Stimulated activated naive CD8-positive, alpha-beta T cell treated with anti-CD3 and anti-CD28 coated beads, Interleukin-15, amount 100 ng/mL, for 72 hours (primary cell): ENCODE data around the gene JUNB.
A peak's percentile ranks its signal among the peaks of the same experiment; 100 is the strongest.
"Not testable (repeated sequence)": the region's sequence is repeated elsewhere in the genome, so short reads cannot be mapped to it uniquely, and the experiment has no call there.

Experiments used
- ATAC-seq: fragments of 150-1000 bp; cut with Tn5 transposase; 2 replicates; pipeline ENCODE4 v1.10.0; 2021; ENCODE audit warnings: mild to moderate bottlenecking, moderate library complexity
- DNase-seq, 2 donors: peaks; one replicate each; pipeline ENCODE4 v3.0.0; 2021 to 2022
- H3K27ac Mint-ChIP-seq, 2 donors: one replicate each; pipeline ENCODE4 v1.8.0; 2022; ENCODE audit warnings: mild to moderate bottlenecking in 2 of 2, mixed read lengths in 2 of 2, moderate library complexity in 2 of 2
- H3K27me3 Mint-ChIP-seq: one replicate; pipeline ENCODE4 v1.8.0; 2022; ENCODE audit warnings: mixed read lengths
- H3K4me1 Mint-ChIP-seq: one replicate; pipeline ENCODE4 v1.8.0; 2022; ENCODE audit warnings: mild to moderate bottlenecking, mixed read lengths
- H3K4me3 Mint-ChIP-seq, 2 donors: one replicate each; pipeline ENCODE4 v1.8.0; 2022; ENCODE audit warnings: mild to moderate bottlenecking in 2 of 2, mixed read lengths in 2 of 2, moderate library complexity in 1 of 2
- H3K9me3 Mint-ChIP-seq, 2 donors: one replicate each; pipeline ENCODE4 v1.8.0; 2022; ENCODE audit warnings: mixed read lengths in 2 of 2

Gene JUNB

GRCh38 chr19:12802267-12803106 is 11.2 kb downstream of the JUNB start:
- H3K27me3 Mint-ChIP-seq = no peaks in the 10 kb centered on the region
- DNase-seq = no peak
- peak overlapping the region; percentile 87 to 92 for H3K4me3 Mint-ChIP-seq

GRCh38 chr19:12804051-12804450 is 12.8 kb downstream of the JUNB start:
- no peak for ATAC-seq
- Mint-ChIP-seq H3K27me3 (no peaks in the 10 kb centered on the region), H3K27ac (no peak overlapping the region), H3K4me3 (no peak overlapping the region), H3K4me1 (peaks cover 52% of the 10 kb centered on the region), H3K9me3 (no peaks in the 10 kb centered on the region)
- DNase-seq = no peak

More at GRCh38 chr19:12802267-12803106, 11.2 kb downstream of the JUNB start:
- peaks cover 48% of the 10 kb centered on the region for H3K4me1 Mint-ChIP-seq
- H3K27ac Mint-ChIP-seq = peak overlapping the region; percentile 12 to 88
- ATAC-seq = no peak
- no peaks in the 10 kb centered on the region for H3K9me3 Mint-ChIP-seq

GRCh38 chr19:12806242-12807081 is 15.2 kb downstream of the JUNB start, which contains the start of gene RNASEH2A:
Gene RNASEH2A (plus strand): TSS chr19:12806584. CDS start chr19:12806674, 90 bp downstream.
- peak within 1 kb of the TSS; percentile 94 to 96 for H3K27ac Mint-ChIP-seq
- peak; percentile 90 for ATAC-seq
- peak; percentile 87 to 90 for DNase-seq
- no peaks in the 10 kb centered on the region for H3K27me3 Mint-ChIP-seq
- no peaks in the 10 kb centered on the region for H3K9me3 Mint-ChIP-seq
- peak within 1 kb of the TSS; percentile 89 to 99 for H3K4me3 Mint-ChIP-seq
- peaks cover 34% of the 10 kb centered on the region for H3K4me1 Mint-ChIP-seq

GRCh38 chr19:12815088-12815487 is 23.8 kb downstream of the JUNB start:
- Mint-ChIP-seq H3K4me1 (no peaks in the 10 kb centered on the region), H3K27me3 (no peaks in the 10 kb centered on the region), H3K27ac (no peak overlapping the region), H3K9me3 (no peaks in the 10 kb centered on the region), H3K4me3 (no peak overlapping the region)
- DNase-seq (no peak), ATAC-seq (no peak)

GRCh38 chr19:12817188-12817587 is 25.9 kb downstream of the JUNB start:
- H3K4me1 Mint-ChIP-seq, H3K27ac Mint-ChIP-seq, H3K9me3 Mint-ChIP-seq, ATAC-seq, H3K27me3 Mint-ChIP-seq, H3K4me3 Mint-ChIP-seq, DNase-seq: not testable (repeated sequence)

DNA sequence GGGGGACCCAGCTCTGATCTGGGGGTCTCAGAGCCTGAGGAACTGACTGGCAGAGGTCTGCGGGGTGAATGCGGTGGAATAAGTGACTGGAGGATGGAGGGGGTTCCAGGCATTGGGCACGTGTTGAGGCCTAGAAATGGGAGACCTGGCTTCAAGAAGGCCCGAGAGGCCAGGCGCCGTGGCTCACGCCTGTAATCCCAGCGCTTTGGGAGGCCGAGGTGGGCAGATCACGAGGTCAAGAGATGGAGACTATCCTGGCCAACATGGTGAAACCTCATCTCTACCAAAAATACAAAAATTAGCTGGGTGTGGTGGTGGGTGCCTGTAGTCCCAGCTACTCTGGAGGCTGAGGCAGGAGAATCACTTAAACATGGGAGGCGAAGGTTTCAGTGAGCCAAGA is 26.5 kb downstream of the JUNB start:
- H3K27ac Mint-ChIP-seq, H3K4me3 Mint-ChIP-seq, H3K9me3 Mint-ChIP-seq, H3K27me3 Mint-ChIP-seq, ATAC-seq, DNase-seq, H3K4me1 Mint-ChIP-seq: not testable (repeated sequence)

DNA sequence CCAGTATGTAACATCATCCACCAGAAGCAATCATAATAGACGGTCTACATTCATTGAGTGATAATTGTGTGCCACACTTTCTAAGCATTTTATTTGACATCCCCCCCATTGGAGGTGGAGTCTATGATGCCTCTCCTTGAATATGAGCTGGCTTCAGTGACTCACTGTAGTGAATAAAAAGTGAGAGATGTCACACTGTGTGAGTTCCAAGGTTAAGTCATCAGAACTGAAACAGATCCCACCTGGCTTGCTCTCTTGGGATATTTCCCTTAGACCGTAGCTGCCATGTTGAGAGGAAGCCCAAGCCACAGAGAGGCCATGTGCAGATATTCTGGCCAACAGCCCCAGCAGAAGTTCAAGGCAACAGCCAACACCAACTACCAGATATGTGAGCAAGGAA is 30.5 kb downstream of the JUNB start:
- peaks cover 0 to 4% of the 10 kb centered on the region in 2 donors for H3K9me3 Mint-ChIP-seq
- ATAC-seq (no peak), DNase-seq (no peak)
- no peak overlapping the region for H3K4me3 Mint-ChIP-seq
- H3K4me1 Mint-ChIP-seq = peaks cover 11% of the 10 kb centered on the region
- H3K27me3 Mint-ChIP-seq = peaks cover 22% of the 10 kb centered on the region
- no peak overlapping the region for H3K27ac Mint-ChIP-seq

DNA sequence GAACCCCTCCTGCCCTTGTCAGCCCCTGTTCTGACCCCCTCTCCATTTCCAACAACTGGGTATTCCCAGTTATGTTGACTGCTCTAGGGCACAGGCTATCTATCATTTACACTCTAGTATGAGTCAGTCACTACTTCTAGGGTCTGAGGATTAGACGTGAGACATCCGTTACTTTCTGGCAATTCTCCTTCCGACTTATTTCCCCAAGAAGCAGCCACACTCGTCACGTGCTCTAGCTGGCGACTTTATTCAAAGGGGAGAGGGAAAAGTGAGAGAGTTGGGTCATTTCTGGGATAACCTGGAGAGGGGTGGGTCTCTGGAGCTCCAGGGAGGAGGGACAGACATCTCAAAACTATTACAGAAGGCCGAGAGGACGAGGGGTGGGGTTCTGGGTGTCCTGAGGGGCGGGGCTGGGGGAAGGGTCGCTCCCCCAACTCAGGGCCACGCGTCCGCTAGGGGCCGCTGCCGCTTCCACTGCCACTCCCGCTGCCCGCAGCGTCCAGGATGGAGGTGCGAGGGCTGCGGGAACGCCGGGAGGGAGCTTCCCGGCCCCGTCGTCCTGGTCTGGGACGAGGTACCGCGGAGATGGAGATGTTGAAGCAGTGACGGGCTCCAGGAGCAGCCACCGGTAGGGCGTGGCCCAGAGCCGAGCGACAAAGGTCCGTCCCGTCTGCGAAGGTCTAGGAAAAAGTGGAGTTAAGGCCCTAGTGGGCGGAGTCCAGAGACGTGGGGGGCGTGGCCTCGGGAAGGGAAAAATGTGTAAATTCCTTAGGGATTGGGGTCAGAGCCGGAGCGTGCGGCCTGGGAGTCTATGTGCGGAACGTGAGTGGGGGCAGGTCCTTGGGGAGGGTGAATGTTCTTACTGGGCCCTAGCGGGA is 34.2 kb downstream of the JUNB start:
- H3K27ac Mint-ChIP-seq = no peak overlapping the region
- peaks cover 0 to 4% of the 10 kb centered on the region in 2 donors for H3K9me3 Mint-ChIP-seq
- peaks cover 17% of the 10 kb centered on the region for H3K4me1 Mint-ChIP-seq
- H3K27me3 Mint-ChIP-seq = peaks cover 60% of the 10 kb centered on the region
- H3K4me3 Mint-ChIP-seq = peak overlapping the region; percentile 24 to 65
- DNase-seq = no peak
- ATAC-seq = peak; percentile 48

- Mint-ChIP-seq H3K4me1 (peaks cover 30% of the 10 kb centered on the region), H3K9me3 (peaks cover 0 to 4% of the 10 kb centered on the region in 2 donors), H3K27me3 (peaks cover 90% of the 10 kb centered on the region), H3K27ac (no peak overlapping the region), H3K4me3 (no peak overlapping the region)
- ATAC-seq (peak; percentile 70), DNase-seq (peak in 1 of 2 donors; percentile 42)
Observed at GRCh38 chr19:12828494-12828893, 37.2 kb downstream of the JUNB start.

GRCh38 chr19:12833418-12833737 is 42.1 kb downstream of the JUNB start:
- no peak for ATAC-seq
- no peak for DNase-seq
- Mint-ChIP-seq H3K9me3 (peaks cover 0 to 4% of the 10 kb centered on the region in 2 donors), H3K4me3 (peak overlapping the region; percentile 27 to 46), H3K27ac (no peak overlapping the region), H3K27me3 (peaks cover 95% of the 10 kb centered on the region), H3K4me1 (peaks cover 39% of the 10 kb centered on the region)

DNA sequence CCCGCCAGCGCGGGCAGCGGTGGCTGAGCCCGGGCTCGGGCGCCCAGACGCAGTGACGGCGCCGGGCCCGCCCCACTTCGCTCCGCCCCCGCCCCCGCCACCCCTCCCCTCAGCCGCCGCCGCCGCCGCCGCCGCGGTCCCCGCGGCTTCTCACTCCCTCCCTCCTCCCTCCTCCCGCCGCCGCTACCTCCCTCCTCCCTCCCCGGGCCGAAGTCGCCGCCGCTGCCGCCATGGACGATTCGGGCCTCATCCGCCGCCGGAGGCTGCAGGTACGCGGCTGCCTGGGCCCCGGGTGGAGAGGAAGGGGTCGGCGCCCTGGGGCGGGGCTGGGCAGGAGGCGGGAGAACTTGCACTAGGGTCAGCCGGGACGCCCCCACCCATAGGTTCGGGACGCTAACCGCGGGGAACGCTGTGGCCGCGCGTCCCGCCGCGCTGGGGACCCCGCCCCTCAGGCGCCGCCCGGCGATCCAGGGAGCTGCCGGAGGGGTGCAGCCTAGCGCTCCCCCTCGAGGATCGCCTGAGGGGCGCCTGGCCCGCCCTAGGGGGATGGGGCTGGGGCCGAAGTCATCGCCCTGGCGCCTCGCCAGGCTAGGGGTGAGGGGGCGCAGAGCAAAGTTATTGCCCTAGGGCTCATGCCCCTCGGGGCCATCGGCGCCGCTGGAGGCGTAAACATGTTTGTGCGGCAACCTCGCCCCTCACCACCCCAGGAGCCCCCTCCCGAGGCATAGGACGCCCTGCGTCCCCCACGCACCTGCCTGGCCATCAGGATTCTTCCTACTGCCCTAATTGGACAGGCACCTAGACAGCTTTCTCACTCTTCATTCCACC is 42.7 kb downstream of the JUNB start:
- Mint-ChIP-seq H3K27ac (no peak overlapping the region), H3K9me3 (peaks cover 0 to 4% of the 10 kb centered on the region in 2 donors), H3K4me1 (peaks cover 41% of the 10 kb centered on the region), H3K27me3 (peaks cover 95% of the 10 kb centered on the region), H3K4me3 (peak overlapping the region; percentile 42 to 63)
- ATAC-seq (no peak), DNase-seq (peak in 1 of 2 donors; percentile 43)

DNA sequence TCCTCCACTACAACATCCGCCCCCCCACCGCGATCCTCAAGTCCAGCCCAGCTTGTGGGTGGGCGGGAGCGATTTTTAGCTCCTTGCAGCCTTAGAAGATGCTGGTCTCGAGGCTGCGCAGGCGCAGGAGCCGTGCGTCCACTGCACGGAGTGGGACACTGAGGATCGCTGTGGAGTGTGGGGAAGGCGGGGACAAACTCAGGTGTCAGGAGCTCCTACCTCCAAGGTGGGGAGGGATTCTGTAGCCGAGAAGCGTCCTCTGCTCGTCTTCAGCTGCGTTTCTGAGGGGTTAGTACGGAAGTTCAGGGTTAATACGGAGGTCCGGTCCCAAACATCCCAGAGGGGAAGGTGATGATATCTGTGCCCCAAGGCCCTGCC is 43.3 kb downstream of the JUNB start, which contains the start of gene RTBDN:
Gene RTBDN (minus strand): TSS at position 14 of the 378 bp plus-strand sequence. CDS start 4,600 bp downstream, outside the sequence.
- no peak within 1 kb of the TSS for H3K27ac Mint-ChIP-seq
- DNase-seq (no peak), ATAC-seq (no peak)
- H3K27me3 Mint-ChIP-seq = peaks cover 95% of the 10 kb centered on the region
- peaks cover 47% of the 10 kb centered on the region for H3K4me1 Mint-ChIP-seq
- H3K4me3 Mint-ChIP-seq = peak within 1 kb of the TSS; percentile 46 to 63
- peaks cover 0 to 4% of the 10 kb centered on the region in 2 donors for H3K9me3 Mint-ChIP-seq

DNA sequence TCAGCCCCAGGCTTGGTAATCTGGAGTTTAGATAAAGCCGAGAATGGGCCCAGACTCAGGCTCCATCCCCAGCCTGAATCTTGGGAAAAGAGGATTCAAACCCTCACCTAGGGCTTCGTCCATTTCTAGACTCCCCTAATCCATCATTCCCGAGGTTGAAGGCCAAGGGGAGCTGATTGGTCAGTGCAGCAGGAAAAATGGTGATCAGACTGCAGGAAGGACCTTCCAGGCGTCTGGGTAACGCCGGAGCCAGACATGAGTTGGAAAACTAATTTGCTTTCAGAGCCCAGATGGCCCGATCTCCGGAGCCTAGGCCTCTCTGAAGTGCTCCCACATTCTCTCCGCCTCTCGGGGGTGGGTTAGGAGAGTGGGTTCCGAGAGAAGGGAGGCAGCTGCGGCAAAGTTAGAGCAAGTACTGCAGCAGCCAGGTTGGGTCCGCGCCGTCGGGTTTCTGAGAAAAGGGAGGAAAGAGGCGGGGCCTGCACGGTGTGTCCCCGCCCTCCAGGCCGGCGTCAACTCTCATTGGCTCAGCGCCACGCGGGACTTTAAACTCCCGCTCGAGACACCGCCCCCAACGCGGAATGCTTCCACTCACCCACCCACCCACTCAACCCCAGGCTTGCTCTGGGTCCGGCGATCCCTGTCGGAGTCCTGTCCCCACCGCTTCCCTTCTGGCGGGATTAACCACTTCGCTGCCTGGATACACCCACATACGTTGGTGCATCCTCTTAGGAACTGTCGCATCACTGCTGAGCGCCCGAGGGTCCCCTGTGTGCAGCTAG is 43.9 kb downstream of the JUNB start:
- peaks cover 49% of the 10 kb centered on the region for H3K4me1 Mint-ChIP-seq
- no peak for ATAC-seq
- peaks cover 0 to 4% of the 10 kb centered on the region in 2 donors for H3K9me3 Mint-ChIP-seq
- DNase-seq = peak in 1 of 2 donors; percentile 43
- no peak overlapping the region for H3K27ac Mint-ChIP-seq
- peaks cover 95% of the 10 kb centered on the region for H3K27me3 Mint-ChIP-seq
- no peak overlapping the region for H3K4me3 Mint-ChIP-seq

GRCh38 chr19:12836529-12836863 is 45.2 kb downstream of the JUNB start:
- ATAC-seq = no peak
- H3K27ac Mint-ChIP-seq = no peak overlapping the region

More at GRCh38 chr19:12836529-12836863, 45.2 kb downstream of the JUNB start:
- Mint-ChIP-seq H3K9me3 (no peaks in the 10 kb centered on the region), H3K27me3 (peaks cover 95% of the 10 kb centered on the region), H3K4me3 (no peak overlapping the region), H3K4me1 (peaks cover 62% of the 10 kb centered on the region)
- DNase-seq = no peak
